Stimulated activated naive CD8-positive, alpha-beta T cell treated with anti-CD3 and anti-CD28 coated beads, Interleukin-15, Interleukin-2, amounts not matched to agents 100 ng/mL and 50 ng/mL, for 24 hours (primary cell): ENCODE measurements around the gene ABCA4.
"Not testable (repeated sequence)": the region's sequence is repeated elsewhere in the genome, so short reads cannot be mapped to it uniquely, and the experiment has no call there.

ENCODE experiments used
- H3K27ac Mint-ChIP-seq: one replicate; pipeline ENCODE4 v1.8.0; 2021; ENCODE audit warnings: mild to moderate bottlenecking, mixed read lengths
- H3K27me3 Mint-ChIP-seq: one replicate; pipeline ENCODE4 v1.8.0; 2021; ENCODE audit warnings: mixed read lengths
- H3K36me3 Mint-ChIP-seq: one replicate; pipeline ENCODE4 v1.8.0; 2021; ENCODE audit warnings: low read depth, mixed read lengths
- H3K4me1 Mint-ChIP-seq: one replicate; pipeline ENCODE4 v1.8.0; 2021; ENCODE audit warnings: low read depth, mixed read lengths
- H3K4me3 Mint-ChIP-seq: one replicate; pipeline ENCODE4 v1.8.0; 2021; ENCODE audit warnings: mild to moderate bottlenecking, mixed read lengths
- H3K9me3 Mint-ChIP-seq: one replicate; pipeline ENCODE4 v1.8.0; 2021; ENCODE audit warnings: mixed read lengths

Gene ABCA4

GRCh38 chr1:93958726-93959100 is 162.2 kb downstream of the ABCA4 start:
- Mint-ChIP-seq H3K4me3 (no peak overlapping the region), H3K36me3 (peaks cover 9% of the 10 kb centered on the region), H3K27ac (no peak overlapping the region), H3K9me3 (peaks cover 33% of the 10 kb centered on the region), H3K4me1 (no peaks in the 10 kb centered on the region), H3K27me3 (no peaks in the 10 kb centered on the region)

- no peak overlapping the region for H3K4me3 Mint-ChIP-seq
- peaks cover 9% of the 10 kb centered on the region for H3K36me3 Mint-ChIP-seq
- H3K27ac Mint-ChIP-seq, result no peak overlapping the region
- no peaks in the 10 kb centered on the region for H3K4me1 Mint-ChIP-seq
- no peaks in the 10 kb centered on the region for H3K27me3 Mint-ChIP-seq
- H3K9me3 Mint-ChIP-seq, result peaks cover 34% of the 10 kb centered on the region
These were observed 162.8 kb downstream of the ABCA4 start for GRCh38 chr1:93958032-93958725.

GRCh38 chr1:93955765-93956164 is 165.2 kb downstream of the ABCA4 start:
- Mint-ChIP-seq H3K36me3 (peaks cover 9% of the 10 kb centered on the region), H3K27me3 (no peaks in the 10 kb centered on the region), H3K4me1 (no peaks in the 10 kb centered on the region), H3K27ac (no peak overlapping the region), H3K4me3 (no peak overlapping the region), H3K9me3 (peaks cover 59% of the 10 kb centered on the region)

- H3K4me3 Mint-ChIP-seq, H3K27ac Mint-ChIP-seq, H3K36me3 Mint-ChIP-seq, H3K4me1 Mint-ChIP-seq: not testable (repeated sequence)
- peaks cover 19% of the 10 kb centered on the region for H3K9me3 Mint-ChIP-seq
- peaks cover 11% of the 10 kb centered on the region for H3K27me3 Mint-ChIP-seq
These were observed 173.8 kb downstream of the ABCA4 start for GRCh38 chr1:93947002-93947686.
